Body of pancreas (tissue), 4 donors: Measurements from ENCODE around the gene SPACDR. TPM values are rescaled to one million over a fixed set of nuclear protein-coding genes. Genes with fewer than 3 reads are reported as not detected.

ENCODE experiments used
- ATAC-seq: fragments of 150-250 bp; one replicate; pipeline ENCODE4 v1.9.1; 2016
- DNase-seq, 4 donors: peaks; one replicate each; pipeline ENCODE4 v3.0.0-alpha.2; 2019
- H3K27ac ChIP-seq, 4 donors: fragments of 200-600 bp; sonication (generic); 1 replicate in 3 of 4; 2 replicates in 1 of 4; pipeline versions ENCODE4 v1.5.1 to v1.6.1; 2016 to 2019; ENCODE audit warnings: mild to moderate bottlenecking in 1 of 4, mixed read lengths in 1 of 4, moderate library complexity in 1 of 4
- H3K27me3 ChIP-seq, 2 donors: fragments of 200-600 bp; sonication (generic); one replicate each; pipeline ENCODE4 v1.6.0; 2016; ENCODE audit warnings: mild to moderate bottlenecking in 1 of 2
- H3K36me3 ChIP-seq, 2 donors: fragments of 200-600 bp; sonication (generic); replicated peaks in 1 of 2; 2 replicates each; pipeline ENCODE4 v1.5.1; 2016; ENCODE audit warnings: low read depth in 2 of 2; ENCODE audit not compliant: insufficient read depth in 1 of 2
- H3K4me1 ChIP-seq: fragments of 200-600 bp; sonication (generic); one replicate; pipeline ENCODE4 v1.6.0; 2016
- H3K4me3 ChIP-seq, 2 donors: fragments of 200-600 bp; sonication (generic); 1 replicate in 1 of 2; 2 replicates in 1 of 2; pipeline ENCODE4 v1.5.1; 2016 to 2019
- H3K9me3 ChIP-seq, 3 donors: fragments of 200-600 bp; sonication (generic); 1 replicate in 2 of 3; 2 replicates in 1 of 3; pipeline ENCODE4 v1.5.1; 2016
- CTCF ChIP-seq, 7 experiments: fragments of 450-650 bp in 4 of 7; fragments of 200-600 bp in 3 of 7; sonication (generic) in 3 of 7; IDR thresholded peaks; one replicate each; pipeline ENCODE4 v1.5.1; 2016 to 2019; ENCODE audit warnings: antibody characterized with exemption in 7 of 7
- POLR2A ChIP-seq, 3 donors: fragments of 450-650 bp; IDR thresholded peaks; one replicate each; pipeline ENCODE4 v1.6.1; 2016; ENCODE audit warnings: antibody characterized with exemption in 3 of 3, mild to moderate bottlenecking in 2 of 3
- WGBS, 2 donors: methylation state at CpG; one replicate each; pipeline ENCODE4 v1.1.5; 2017; 5-methylcytosine and 5-hydroxymethylcytosine counted together
- intact Hi-C: fragments of 100-400 bp; cut with DNase I; formaldehyde crosslinking; loops from one replicate; pipeline ENCODE4 v1.15.1; 2023
- total RNA-seq, 2 donors: library from RNA; depleted of rRNA; stranded (reverse); fragments of >200 nt; gene quantifications; one replicate each; pipeline ENCODE4 v1.1.0, GENCODE V29; 2016

The SPACDR gene
- total RNA-seq, 2 donors from 2014 or later = 1.0 TPM; not detected in 1

DNA sequence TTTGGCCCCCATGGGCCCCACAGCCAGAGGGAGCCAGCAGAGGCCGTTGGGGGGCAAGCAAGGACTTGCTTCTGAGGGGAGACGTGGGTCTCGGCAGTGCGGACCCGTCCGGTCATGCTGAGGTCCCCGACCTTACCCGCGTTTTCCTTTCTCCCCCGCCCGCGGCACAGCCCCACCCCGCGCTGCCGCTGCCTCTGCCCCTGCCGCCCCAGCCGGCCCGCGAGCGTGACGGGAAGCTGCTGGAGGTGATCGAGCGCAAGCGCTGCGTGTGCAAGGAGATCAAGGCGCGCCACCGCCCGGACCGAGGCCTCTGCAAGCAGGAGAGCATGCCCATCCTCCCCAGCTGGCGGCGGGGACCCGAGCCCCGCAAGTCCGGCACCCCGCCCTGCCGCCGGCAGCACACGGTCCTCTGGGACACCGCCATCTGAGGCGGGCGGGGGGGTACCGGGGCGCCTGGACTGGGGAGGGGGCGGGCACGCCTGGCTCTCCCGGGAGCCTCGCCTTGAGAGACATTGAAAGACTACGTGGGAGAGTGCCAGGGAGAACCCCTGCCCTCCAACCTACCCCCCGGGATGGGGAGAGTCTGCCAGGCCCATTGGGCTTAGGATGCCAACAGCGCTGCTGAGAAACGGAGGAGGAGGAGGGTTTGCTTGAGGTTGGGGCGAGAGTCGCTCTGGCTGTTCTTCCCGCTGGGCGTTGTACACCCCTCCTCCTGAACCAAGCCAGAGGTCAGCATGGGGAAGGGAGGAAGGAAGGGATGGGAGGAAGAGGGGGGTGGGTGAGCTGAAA, 29.6 kb upstream of the SPACDR start:
- peaks cover 10% of the 10 kb centered on the region for H3K4me1 ChIP-seq
- no peaks in the 10 kb centered on the region for H3K9me3 ChIP-seq
- DNase-seq (peak; percentile 41 to 54 (median 48)), ATAC-seq (peak; percentile 56)
- WGBS, 2 donors = 18 to 25% methylated on average over 15 to 45 of the region's 56 CpGs
- no peak overlapping the region for H3K4me3 ChIP-seq
- no peaks in the 10 kb centered on the region for H3K27me3 ChIP-seq
- TF ChIP-seq CTCF (IDR thresholded peaks at IDR 0.05) = no peak
- no peak for TF ChIP-seq POLR2A (IDR thresholded peaks at IDR 0.05)
- intact Hi-C loops = no loop called here
- H3K36me3 ChIP-seq = no peaks in the 10 kb centered on the region
- no peak overlapping the region for H3K27ac ChIP-seq

GRCh38 chr7:100492738-100493475, 28.8 kb upstream of the SPACDR start:
- DNase-seq = no peak
- no peak overlapping the region for H3K27ac ChIP-seq
- no peaks in the 10 kb centered on the region for H3K36me3 ChIP-seq
- no peaks in the 10 kb centered on the region for H3K27me3 ChIP-seq
- peaks cover 10% of the 10 kb centered on the region for H3K4me1 ChIP-seq
- ATAC-seq = no peak
- H3K9me3 ChIP-seq = no peaks in the 10 kb centered on the region
- intact Hi-C loops = no loop called here
- 86 to 88% methylated on average over 5 of the region's 5 CpGs for WGBS, 2 donors
- no peak overlapping the region for H3K4me3 ChIP-seq
- TF ChIP-seq CTCF (IDR thresholded peaks at IDR 0.05) (no peak), POLR2A (IDR thresholded peaks at IDR 0.05) (no peak)

DNA sequence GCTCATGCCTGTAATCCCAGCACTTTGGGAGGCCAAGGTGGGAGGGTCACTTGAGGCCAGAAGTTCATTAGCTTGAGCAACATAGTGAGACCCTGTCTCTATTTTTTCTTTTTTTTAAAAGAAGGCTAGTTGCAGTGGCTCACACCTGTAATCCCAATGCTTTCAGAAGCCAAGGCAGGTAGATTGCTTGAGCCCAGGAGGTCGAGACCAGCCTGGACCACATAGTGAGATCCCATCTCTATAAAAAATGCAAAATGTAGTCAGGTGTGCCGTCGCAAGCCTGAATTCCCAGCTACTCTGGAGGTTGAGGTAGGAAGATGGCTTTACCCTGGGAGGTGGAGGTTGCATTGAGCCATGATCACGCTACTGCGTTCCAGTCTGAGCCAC, 27.1 kb upstream of the SPACDR start:
- WGBS, 2 donors = 88 to 95% methylated on average over 5 of the region's 5 CpGs
- no peak for TF ChIP-seq CTCF (IDR thresholded peaks at IDR 0.05)
- no peak for TF ChIP-seq POLR2A (IDR thresholded peaks at IDR 0.05)
- no peaks in the 10 kb centered on the region for H3K9me3 ChIP-seq
- intact Hi-C loops = no loop called here
- H3K4me1 ChIP-seq = peaks cover 10% of the 10 kb centered on the region
- H3K27me3 ChIP-seq = no peaks in the 10 kb centered on the region
- DNase-seq (no peak), ATAC-seq (no peak)
- H3K36me3 ChIP-seq = no peaks in the 10 kb centered on the region
- H3K4me3 ChIP-seq = no peak overlapping the region
- no peak overlapping the region for H3K27ac ChIP-seq

GRCh38 chr7:100490483-100491191, 26.6 kb upstream of the SPACDR start:
- Histone ChIP-seq H3K9me3 (no peaks in the 10 kb centered on the region), H3K27ac (no peak overlapping the region), H3K4me1 (peaks cover 10% of the 10 kb centered on the region), H3K27me3 (no peaks in the 10 kb centered on the region), H3K4me3 (no peak overlapping the region), H3K36me3 (no peaks in the 10 kb centered on the region)
- no peak for ATAC-seq
- TF ChIP-seq CTCF (IDR thresholded peaks at IDR 0.05) = no peak
- TF ChIP-seq POLR2A (IDR thresholded peaks at IDR 0.05) = no peak
- WGBS, 2 donors = 84 to 85% methylated on average over 9 to 25 of the region's 25 CpGs
- intact Hi-C loops = no loop called here
- DNase-seq = no peak
